K562 (cell line): ENCODE data around the gene PCLAF. TPM values are rescaled to one million over a fixed set of nuclear protein-coding genes. Genes with fewer than 3 reads are reported as not detected.
"Not testable (repeated sequence)": the region's sequence is repeated elsewhere in the genome, so short reads cannot be mapped to it uniquely, and the experiment has no call there.

Experiments
- BCOR ChIP-seq: fragments of 450-650 bp; IDR thresholded peaks from 2 replicates; pipeline ENCODE4 v1.6.1; 2016
- CEBPB ChIP-seq: fragments of 450-650 bp; IDR thresholded peaks from 2 replicates; pipeline ENCODE4 v1.6.1; 2016; ENCODE audit warnings: missing genetic modification characterization, missing compliant biosample characterization
- HLTF ChIP-seq: fragments of 450-650 bp; IDR thresholded peaks from 2 replicates; pipeline ENCODE4 v1.6.1; 2016
- KDM1A ChIP-seq, 2 experiments: fragments of 450-650 bp; IDR thresholded peaks; 2 replicates each; pipeline ENCODE4 v1.6.1; 2016; ENCODE audit warnings: mild to moderate bottlenecking in 2 of 2
- NKRF ChIP-seq: fragments of 450-650 bp; IDR thresholded peaks from 2 replicates; pipeline ENCODE4 v1.6.1; 2016; ENCODE audit warnings: borderline replicate concordance
- SMARCA4 ChIP-seq: fragments of 450-650 bp; IDR thresholded peaks from 2 replicates; pipeline ENCODE4 v1.6.1; 2016
- SMARCA5 ChIP-seq: fragments of 450-650 bp; IDR thresholded peaks from 2 replicates; pipeline ENCODE4 v1.6.1; 2016
- ZBTB40 ChIP-seq, 2 experiments: fragments of 450-650 bp in 1 of 2; sonication (generic) in 1 of 2; formaldehyde crosslinking in 1 of 2; IDR thresholded peaks; 2 replicates each; pipeline versions ENCODE4 v1.7.1 to v1.9.0; 2016 to 2022; ENCODE audit warnings: inconsistent platforms in 1 of 2, mild to moderate bottlenecking in 1 of 2, missing genetic modification reagents in 1 of 2
- ZBTB49 ChIP-seq: sonication (generic); formaldehyde crosslinking; IDR thresholded peaks from 2 replicates; pipeline ENCODE4 v1.8.0; 2022; ENCODE audit warnings: missing genetic modification reagents, mild to moderate bottlenecking, borderline replicate concordance
- ZNF121 ChIP-seq: sonication (generic); formaldehyde crosslinking; conservative IDR thresholded peaks from 2 replicates; pipeline ENCODE4 v1.8.0; 2022; ENCODE audit warnings: missing genetic modification reagents
- ZNF740 ChIP-seq, 3 experiments: fragments of 200-800 bp in 1 of 3; sonication (Bioruptor generic) in 1 of 3; sonication (generic) in 1 of 3; formaldehyde crosslinking in 1 of 3; IDR thresholded peaks; 2 replicates each; pipeline versions ENCODE4 v1.6.1 to v1.8.0; 2016 to 2022; ENCODE audit warnings: mild to moderate bottlenecking in 2 of 3, missing compliant biosample characterization in 2 of 3, missing genetic modification characterization in 2 of 3, missing genetic modification reagents in 1 of 3
- polyA plus RNA-seq, 8 experiments: library from polyadenylated mRNA; depleted of rRNA in 4 of 8; stranded (reverse) in 5 of 8; unstranded in 3 of 8; fragments of >200 nt; fragmentation: Nextera tagmentation in 2 of 8; fragmentation: Illumina TruSeq in 1 of 8; extraction: Ambion mirVana in 2 of 8; extraction: Trizol in 1 of 8; gene quantifications; 2 replicates each; pipeline versions ENCODE4 v1.2.1 to v1.2.3, GENCODE V29; 2011 to 2014; ENCODE audit warnings: inconsistent platforms in 1 of 8, missing spikeins in 1 of 8
- total RNA-seq, 7 experiments: library from RNA; depleted of rRNA in 6 of 7; stranded (reverse); fragments of >200 nt in 6 of 7; fragmentation: Illumina TruSeq in 2 of 7; extraction: Trizol in 2 of 7; gene quantifications; 2 replicates each; pipeline versions ENCODE4 v1.2.1 to v1.2.3, GENCODE V29; 2011 to 2021; ENCODE audit warnings: low replicate concordance in 1 of 7

Gene PCLAF
- total and polyA plus RNA-seq, 9 of the 15 experiments (the other 6 are each of a cell fraction or from before 2014, with no cell fraction given), result 112 to 881 (median 360) TPM

GRCh38 chr15:64380130-64380870 is 941 bp downstream of the PCLAF start (continued):
- TF ChIP-seq ZBTB40 (IDR thresholded peaks at IDR 0.05), result 0 out of 2 replicates have a peak, but pooled peaks have one; percentile 26
- not testable (repeated sequence) for TF ChIP-seq ZBTB40 (CRISPR knock-in tag; IDR thresholded peaks at IDR 0.05)
- peak; percentile 72 for TF ChIP-seq BCOR
- peak; percentile 41; the same call in 1 of the 2 replicates for TF ChIP-seq CEBPB (tag)
- TF ChIP-seq SMARCA4, result 0 out of 2 replicates have a peak, but pooled peaks have one; percentile 19
- peak; percentile 76 for TF ChIP-seq ZNF121
- 0 out of 2 replicates have a peak, but pooled peaks have one; percentile 4 for TF ChIP-seq ZNF740 (CRISPR knock-in tag; IDR thresholded peaks at IDR 0.05)
- TF ChIP-seq ZNF740 (tag; IDR thresholded peaks at IDR 0.05), result peak in 1 of 2 experiments; percentile 29; a peak in 1 of 4 replicates
- peak in 1 of 2 experiments; percentile 64; a peak in 2 of 4 replicates for TF ChIP-seq KDM1A (IDR thresholded peaks at IDR 0.05)
- 0 out of 2 replicates have a peak, but pooled peaks have one; percentile 15 for TF ChIP-seq NKRF
- peak; percentile 47; the same call in 1 of the 2 replicates for TF ChIP-seq SMARCA5
- TF ChIP-seq ZBTB49 (CRISPR knock-in tag), result 0 out of 2 replicates have a peak, but pooled peaks have one; percentile 39
- 0 out of 2 replicates have a peak, but pooled peaks have one; percentile 29 for TF ChIP-seq HLTF
